ENCODE data around the gene SYT17.

The SYT17 gene

GRCh38 chr16:19235478-19235877 lies 67.4 kb downstream of the SYT17 start:
- no peaks in the 10 kb centered on the region for H3K36me3 ChIP-seq (ENCODE audit: insufficient read depth, low read length)
- no peak overlapping the region for H3K27ac ChIP-seq
- no peak for DNase-seq (ENCODE audit: low read depth, low spot score)
- no peak overlapping the region for H3K4me3 ChIP-seq
- no peaks in the 10 kb centered on the region for H3K9me3 ChIP-seq (ENCODE audit: low read depth, low read length)
- TF ChIP-seq POLR2AphosphoS5 (IDR thresholded peaks at IDR 0.05; ENCODE audit: borderline replicate concordance, low read depth, low read length), result no peak
- TF ChIP-seq FOXP2 (optimal IDR thresholded peaks at IDR 0.05; ENCODE audit: control extremely low read depth, extremely low read length, insufficient read depth), result no peak
- no peak for TF ChIP-seq EZH2 (IDR thresholded peaks at IDR 0.05)
- H3K9ac ChIP-seq (ENCODE audit: insufficient read length), result no peak overlapping the region

GRCh38 chr16:19235886-19236285 lies 67.8 kb downstream of the SYT17 start:
- DNase-seq (ENCODE audit: low read depth, low spot score), result no peak
- Histone ChIP-seq H3K9me3 (ENCODE audit: low read depth, low read length) (no peaks in the 10 kb centered on the region), H3K9ac (ENCODE audit: insufficient read length) (no peak overlapping the region), H3K4me3 (no peak overlapping the region), H3K27ac (no peak overlapping the region), H3K36me3 (ENCODE audit: insufficient read depth, low read length) (no peaks in the 10 kb centered on the region)
- TF ChIP-seq FOXP2 (optimal IDR thresholded peaks at IDR 0.05; ENCODE audit: control extremely low read depth, extremely low read length, insufficient read depth) (no peak), POLR2AphosphoS5 (IDR thresholded peaks at IDR 0.05; ENCODE audit: borderline replicate concordance, low read depth, low read length) (no peak), EZH2 (IDR thresholded peaks at IDR 0.05) (no peak)

GRCh38 chr16:19236561-19237209 lies 68.6 kb downstream of the SYT17 start:
- no peak for TF ChIP-seq POLR2AphosphoS5 (IDR thresholded peaks at IDR 0.05; ENCODE audit: borderline replicate concordance, low read depth, low read length)
- no peak for TF ChIP-seq EZH2 (IDR thresholded peaks at IDR 0.05)
- TF ChIP-seq FOXP2 (optimal IDR thresholded peaks at IDR 0.05; ENCODE audit: control extremely low read depth, extremely low read length, insufficient read depth), result no peak
- DNase-seq (ENCODE audit: low read depth, low spot score), result no peak
- no peaks in the 10 kb centered on the region for H3K9me3 ChIP-seq (ENCODE audit: low read depth, low read length)
- no peak overlapping the region for H3K9ac ChIP-seq (ENCODE audit: insufficient read length)
- no peaks in the 10 kb centered on the region for H3K36me3 ChIP-seq (ENCODE audit: insufficient read depth, low read length)
- H3K27ac ChIP-seq, result no peak overlapping the region
- H3K4me3 ChIP-seq, result no peak overlapping the region

DNA sequence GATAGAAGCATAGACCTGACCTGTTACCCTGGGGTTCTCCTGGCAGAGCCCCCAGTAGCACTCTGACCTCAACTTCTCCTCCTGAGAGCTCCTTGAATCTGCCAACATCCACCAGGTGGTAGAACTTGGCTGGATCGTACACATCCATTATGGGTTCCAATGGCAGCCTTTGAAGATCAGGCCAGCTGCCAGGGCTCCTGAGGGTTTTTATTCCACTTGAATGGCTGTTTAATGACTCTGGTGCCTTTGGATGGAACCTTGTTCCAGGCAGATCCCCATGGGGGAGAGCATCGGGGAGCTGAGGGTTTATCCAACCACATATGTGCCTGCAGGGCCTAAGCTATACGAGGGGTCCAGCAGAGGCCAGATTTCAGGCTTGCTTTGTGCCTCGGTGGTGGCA lies 70.4 kb downstream of the SYT17 start:
- Histone ChIP-seq H3K36me3 (ENCODE audit: insufficient read depth, low read length) (no peaks in the 10 kb centered on the region), H3K9ac (ENCODE audit: insufficient read length) (no peak overlapping the region), H3K9me3 (ENCODE audit: low read depth, low read length) (no peaks in the 10 kb centered on the region), H3K27ac (no peak overlapping the region), H3K4me3 (no peak overlapping the region)
- no peak for DNase-seq (ENCODE audit: low read depth, low spot score)
- no peak for TF ChIP-seq EZH2 (IDR thresholded peaks at IDR 0.05)
- TF ChIP-seq FOXP2 (optimal IDR thresholded peaks at IDR 0.05; ENCODE audit: control extremely low read depth, extremely low read length, insufficient read depth), result no peak
- TF ChIP-seq POLR2AphosphoS5 (IDR thresholded peaks at IDR 0.05; ENCODE audit: borderline replicate concordance, low read depth, low read length), result no peak

DNA sequence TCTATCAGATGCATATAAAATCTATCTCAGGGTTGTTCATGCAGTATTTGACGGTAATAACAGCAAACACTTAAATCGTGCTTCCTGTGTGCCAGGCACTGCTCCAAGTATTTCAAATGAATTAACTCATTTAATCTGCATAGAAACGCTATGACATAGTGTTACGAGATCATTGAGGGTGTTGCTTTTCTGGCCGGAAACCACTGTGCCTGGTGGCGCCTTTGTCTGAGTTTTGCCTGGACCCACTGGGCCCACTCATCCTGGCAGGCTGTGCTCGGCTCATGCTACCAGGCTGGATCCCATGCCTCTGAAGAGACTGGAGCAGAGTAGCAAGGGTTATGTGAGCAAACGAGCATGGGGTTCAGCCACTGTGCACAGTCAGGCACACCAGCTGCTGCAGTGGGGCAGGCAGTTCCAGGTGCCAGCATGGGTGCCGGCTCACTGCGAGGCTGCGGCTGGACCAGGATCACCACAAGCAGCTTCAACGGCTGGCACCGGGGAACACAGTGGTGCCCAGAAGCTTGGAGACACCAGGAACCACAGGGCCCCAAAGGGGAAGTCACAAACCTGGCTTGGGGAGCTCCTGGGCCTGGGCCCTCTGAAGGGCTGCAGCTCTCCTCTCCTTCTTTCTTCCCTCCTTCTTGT lies 71.6 kb downstream of the SYT17 start:
- H3K36me3 ChIP-seq (ENCODE audit: insufficient read depth, low read length), result no peaks in the 10 kb centered on the region
- no peak overlapping the region for H3K4me3 ChIP-seq
- no peak overlapping the region for H3K27ac ChIP-seq
- H3K9me3 ChIP-seq (ENCODE audit: low read depth, low read length), result no peaks in the 10 kb centered on the region
- TF ChIP-seq POLR2AphosphoS5 (IDR thresholded peaks at IDR 0.05; ENCODE audit: borderline replicate concordance, low read depth, low read length), result no peak
- TF ChIP-seq EZH2 (IDR thresholded peaks at IDR 0.05), result no peak
- no peak for TF ChIP-seq FOXP2 (optimal IDR thresholded peaks at IDR 0.05; ENCODE audit: control extremely low read depth, extremely low read length, insufficient read depth)
- no peak for DNase-seq (ENCODE audit: low read depth, low spot score)
- no peak overlapping the region for H3K9ac ChIP-seq (ENCODE audit: insufficient read length)

DNA sequence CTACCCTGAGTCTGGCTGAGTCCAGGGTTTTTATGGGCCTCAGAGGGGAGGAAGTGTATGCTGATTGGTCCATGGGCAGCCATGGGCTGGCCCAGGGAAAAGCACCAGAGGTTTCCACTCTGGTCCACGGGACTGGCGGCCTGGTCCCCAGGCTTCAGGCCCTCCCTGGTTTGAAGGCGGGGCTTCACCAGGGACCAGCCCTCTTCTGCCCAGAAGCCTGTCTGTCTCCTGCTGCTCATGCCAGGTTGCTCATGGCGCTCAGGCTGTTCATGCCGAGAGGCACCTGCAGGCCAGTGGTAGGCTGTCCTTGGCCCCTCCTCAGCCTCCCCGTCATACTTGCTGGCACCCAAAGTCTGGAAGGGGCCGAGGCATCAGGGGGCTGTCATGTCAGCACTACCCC lies 72.5 kb downstream of the SYT17 start:
- no peak overlapping the region for H3K27ac ChIP-seq
- H3K9me3 ChIP-seq (ENCODE audit: low read depth, low read length), result no peaks in the 10 kb centered on the region
- no peaks in the 10 kb centered on the region for H3K36me3 ChIP-seq (ENCODE audit: insufficient read depth, low read length)
- no peak overlapping the region for H3K9ac ChIP-seq (ENCODE audit: insufficient read length)
- H3K4me3 ChIP-seq, result no peak overlapping the region
- no peak for DNase-seq (ENCODE audit: low read depth, low spot score)
- TF ChIP-seq POLR2AphosphoS5 (IDR thresholded peaks at IDR 0.05; ENCODE audit: borderline replicate concordance, low read depth, low read length), result no peak
- no peak for TF ChIP-seq FOXP2 (optimal IDR thresholded peaks at IDR 0.05; ENCODE audit: control extremely low read depth, extremely low read length, insufficient read depth)
- no peak for TF ChIP-seq EZH2 (IDR thresholded peaks at IDR 0.05)

DNA sequence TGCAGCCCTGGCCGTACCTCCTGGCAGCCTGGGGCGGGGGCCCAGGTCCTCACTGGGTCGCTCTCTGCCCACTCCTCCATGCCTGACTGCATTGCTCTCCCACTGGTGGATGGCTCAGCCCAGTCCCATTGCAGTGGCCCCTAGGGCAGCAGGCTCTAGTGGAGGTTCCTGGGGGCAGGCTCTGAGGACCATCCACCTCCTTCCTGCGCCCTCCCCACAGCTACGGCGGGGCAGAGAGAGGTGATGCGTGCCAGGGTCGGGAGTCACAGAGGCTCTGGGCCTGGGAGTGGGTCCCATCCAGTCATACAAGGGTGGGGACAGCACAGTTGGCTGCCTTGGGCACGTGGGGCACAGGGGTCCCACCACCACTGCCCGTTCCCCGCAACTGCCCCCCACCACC lies 73.5 kb downstream of the SYT17 start:
- no peak for DNase-seq (ENCODE audit: low read depth, low spot score)
- TF ChIP-seq EZH2 (IDR thresholded peaks at IDR 0.05), result no peak
- no peak for TF ChIP-seq POLR2AphosphoS5 (IDR thresholded peaks at IDR 0.05; ENCODE audit: borderline replicate concordance, low read depth, low read length)
- TF ChIP-seq FOXP2 (optimal IDR thresholded peaks at IDR 0.05; ENCODE audit: control extremely low read depth, extremely low read length, insufficient read depth), result no peak
- Histone ChIP-seq H3K9ac (ENCODE audit: insufficient read length) (no peak overlapping the region), H3K4me3 (no peak overlapping the region), H3K27ac (no peak overlapping the region), H3K9me3 (ENCODE audit: low read depth, low read length) (no peaks in the 10 kb centered on the region), H3K36me3 (ENCODE audit: insufficient read depth, low read length) (no peaks in the 10 kb centered on the region)

DNA sequence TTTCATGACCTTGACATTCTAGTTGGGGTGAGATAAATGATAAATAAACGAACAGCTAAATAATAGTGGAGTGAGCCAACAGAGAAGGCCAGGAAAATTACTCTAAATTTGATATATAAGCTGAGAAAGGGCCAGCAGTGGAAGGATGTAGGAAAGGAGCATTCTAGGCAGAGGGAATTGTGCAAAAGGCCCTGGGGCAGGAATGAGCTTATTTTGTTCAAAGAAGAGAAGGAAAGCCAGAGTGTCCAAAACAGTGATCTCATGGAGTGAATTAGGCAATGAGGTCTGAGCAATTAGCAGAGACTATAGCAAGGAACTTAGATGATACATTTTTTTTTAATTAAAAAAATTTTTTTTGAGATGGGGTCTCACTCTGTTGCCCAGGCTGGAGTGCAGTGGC lies 74.1 kb downstream of the SYT17 start:
- H3K27ac ChIP-seq, result no peak overlapping the region

More for the DNA sequence above, 74.1 kb downstream of the SYT17 start:
- Histone ChIP-seq H3K9ac (ENCODE audit: insufficient read length) (no peak overlapping the region), H3K9me3 (ENCODE audit: low read depth, low read length) (no peaks in the 10 kb centered on the region), H3K36me3 (ENCODE audit: insufficient read depth, low read length) (no peaks in the 10 kb centered on the region), H3K4me3 (no peak overlapping the region)
- no peak for TF ChIP-seq POLR2AphosphoS5 (IDR thresholded peaks at IDR 0.05; ENCODE audit: borderline replicate concordance, low read depth, low read length)
- TF ChIP-seq FOXP2 (optimal IDR thresholded peaks at IDR 0.05; ENCODE audit: control extremely low read depth, extremely low read length, insufficient read depth), result no peak
- TF ChIP-seq EZH2 (IDR thresholded peaks at IDR 0.05), result no peak
- no peak for DNase-seq (ENCODE audit: low read depth, low spot score)

Data from SK-N-MC (cell line).